ENCODE measurements around the gene SEPTIN6.

SEPTIN6 gene

GRCh38 chrX:119693040-119693995 is at the start of gene SEPTIN6:
SEPTIN6 (minus strand) TSS chrX:119693168; CDS start chrX:119693105, 63 bp downstream.
- DNase-seq, result peak; percentile 89 to 90

- DNase-seq, result no peak
Measured at GRCh38 chrX:119738742-119739141, 45.8 kb upstream of the SEPTIN6 start.

GRCh38 chrX:119736206-119736764 is 43.3 kb upstream of the SEPTIN6 start:
- no peak for DNase-seq

GRCh38 chrX:119735467-119735866 is 42.5 kb upstream of the SEPTIN6 start:
- no peak for DNase-seq

- no peak for DNase-seq
Measured at GRCh38 chrX:119734897-119735339, 42.0 kb upstream of the SEPTIN6 start.

- peak; percentile 74 to 78 for DNase-seq
Measured at GRCh38 chrX:119729408-119730201, 36.6 kb upstream of the SEPTIN6 start.

GRCh38 chrX:119728487-119728886 is 35.5 kb upstream of the SEPTIN6 start:
- DNase-seq, result no peak

- peak in 1 of 2 donors; percentile 24 for DNase-seq
Measured at GRCh38 chrX:119726900-119727555, 34.1 kb upstream of the SEPTIN6 start.

- no peak for DNase-seq
Measured at GRCh38 chrX:119721926-119722325, 29.0 kb upstream of the SEPTIN6 start.

GRCh38 chrX:119721487-119721886 is 28.5 kb upstream of the SEPTIN6 start:
- no peak for DNase-seq

GRCh38 chrX:119709630-119710029 is 16.7 kb upstream of the SEPTIN6 start:
- no peak for DNase-seq

GRCh38 chrX:119708936-119709335 is 16.0 kb upstream of the SEPTIN6 start:
- no peak for DNase-seq

- DNase-seq, result no peak
Measured at GRCh38 chrX:119706616-119707015, 13.6 kb upstream of the SEPTIN6 start.

GRCh38 chrX:119698845-119699244 is 5.9 kb upstream of the SEPTIN6 start:
- DNase-seq, result peak in 1 of 2 donors; percentile 56

- no peak for DNase-seq
Measured at GRCh38 chrX:119696251-119696890, 3.4 kb upstream of the SEPTIN6 start.

- DNase-seq, result no peak
Measured at GRCh38 chrX:119695535-119696050, 2.6 kb upstream of the SEPTIN6 start.

GRCh38 chrX:119694601-119695534 is 1.9 kb upstream of the SEPTIN6 start:
- DNase-seq, result no peak

- DNase-seq, result no peak
Measured at GRCh38 chrX:119693996-119694451, 1.1 kb upstream of the SEPTIN6 start.

- DNase-seq, result peak; percentile 65 to 68
Measured at GRCh38 chrX:119692191-119693039, 553 bp downstream of the SEPTIN6 start.
